WTC11 (cell line): ENCODE data around the gene ZNF302. TPM values are rescaled to one million over a fixed set of nuclear protein-coding genes. Genes with fewer than 3 reads are reported as not detected.

ENCODE experiments used
- ATAC-seq: fragments of 200-7000 bp; cut with Tn5 transposase; 2 replicates; pipeline ENCODE4 v1.10.0; 2021; ENCODE audit warnings: mild to moderate bottlenecking, moderate library complexity
- CTCF ChIA-PET: fragments of 300-600 bp; sonication (Branson Sonifier 250); formaldehyde crosslinking; loops from one replicate; lab custom pipeline; 2021; ENCODE audit warnings: antibody characterized with exemption; lab: Charles Lee
- POLR2A ChIA-PET: fragments of 350-600 bp; sonication (Branson Sonifier 250); formaldehyde crosslinking; loops from one replicate; lab custom pipeline; 2021; ENCODE audit warnings: antibody characterized with exemption; lab: Charles Lee
- DNase-seq: peaks from one replicate; pipeline ENCODE4 v3.0.0; 2021; ENCODE audit warnings: low spot score
- H3K27ac Mint-ChIP-seq: 2 replicates; pipeline ENCODE4 v1.8.0; 2021; ENCODE audit warnings: mixed read lengths
- H3K27me3 Mint-ChIP-seq: 2 replicates; pipeline ENCODE4 v1.8.0; 2021; ENCODE audit warnings: low read depth, mild to moderate bottlenecking, moderate library complexity, mixed read lengths
- H3K36me3 Mint-ChIP-seq: 2 replicates; pipeline ENCODE4 v1.8.0; 2021; ENCODE audit warnings: mixed read lengths
- H3K4me1 Mint-ChIP-seq: 2 replicates; pipeline ENCODE4 v1.8.0; 2022; ENCODE audit warnings: mixed read lengths
- H3K4me3 Mint-ChIP-seq: 2 replicates; pipeline ENCODE4 v1.8.0; 2021; ENCODE audit warnings: mild to moderate bottlenecking, moderate library complexity, mixed read lengths
- H3K9me3 Mint-ChIP-seq: 2 replicates; pipeline ENCODE4 v1.8.0; 2021; ENCODE audit warnings: mixed read lengths
- CREM ChIP-seq: sonication (generic); formaldehyde crosslinking; IDR thresholded peaks from 2 replicates; pipeline ENCODE4 v1.8.1; 2022; ENCODE audit warnings: mild to moderate bottlenecking, missing genetic modification reagents, moderate library complexity
- FOXP1 ChIP-seq: sonication (generic); formaldehyde crosslinking; IDR thresholded peaks from 2 replicates; pipeline ENCODE4 v1.8.0; 2022; ENCODE audit warnings: missing genetic modification reagents, mild to moderate bottlenecking, moderate library complexity, borderline replicate concordance
- JAZF1 ChIP-seq: fragments of 250-450 bp; sonication (Bioruptor Pico); IDR thresholded peaks from 2 replicates; pipeline ENCODE4 v1.9.0; 2021; ENCODE audit warnings: moderate library complexity, mild to moderate bottlenecking, inconsistent platforms
- NFATC4 ChIP-seq: fragments of 250-450 bp; sonication (Bioruptor Pico); IDR thresholded peaks from 2 replicates; pipeline ENCODE4 v1.9.0; 2021; ENCODE audit warnings: mild to moderate bottlenecking
- NFYB ChIP-seq: sonication (generic); formaldehyde crosslinking; conservative IDR thresholded peaks from 2 replicates; pipeline ENCODE4 v1.8.0; 2022; ENCODE audit warnings: low read depth, missing genetic modification reagents
- TCF7 ChIP-seq: sonication (generic); formaldehyde crosslinking; IDR thresholded peaks from 2 replicates; pipeline ENCODE4 v1.8.0; 2022; ENCODE audit warnings: mild to moderate bottlenecking, low read depth, missing genetic modification reagents, moderate library complexity
- ZNF138 ChIP-seq: sonication (generic); formaldehyde crosslinking; conservative IDR thresholded peaks from 2 replicates; pipeline ENCODE4 v1.8.1; 2022; ENCODE audit warnings: mild to moderate bottlenecking, moderate library complexity, missing genetic modification reagents
- ZNF317 ChIP-seq: sonication (generic); formaldehyde crosslinking; IDR thresholded peaks from 2 replicates; pipeline ENCODE4 v1.8.1; 2023; ENCODE audit warnings: low read depth, mild to moderate bottlenecking, moderate library complexity, missing genetic modification reagents, borderline replicate concordance
- ZNF396 ChIP-seq: fragments of 250-450 bp; sonication (Bioruptor Pico); IDR thresholded peaks from 2 replicates; pipeline ENCODE4 v1.8.0; 2021; ENCODE audit warnings: mild to moderate bottlenecking, moderate library complexity, borderline replicate concordance
- total RNA-seq: library from RNA; stranded (reverse); gene quantifications from 3 replicates; pipeline ENCODE4 v1.2.3, GENCODE V29; 2021
- TF ChIP-seq, protein P1 (sequence below): sonication (generic); formaldehyde crosslinking; IDR thresholded peaks from 2 replicates; pipeline ENCODE4 v1.8.1; 2023; ENCODE audit warnings: mild to moderate bottlenecking, missing genetic modification reagents
- TF ChIP-seq, protein P2 (sequence below): sonication (generic); formaldehyde crosslinking; IDR thresholded peaks from 2 replicates; pipeline ENCODE4 v1.8.0; 2022; ENCODE audit warnings: mild to moderate bottlenecking, missing genetic modification reagents
- TF ChIP-seq, protein P3 (sequence below): sonication (generic); formaldehyde crosslinking; IDR thresholded peaks from 2 replicates; pipeline ENCODE4 v1.8.0; 2022; ENCODE audit warnings: mild to moderate bottlenecking, missing genetic modification reagents
- TF ChIP-seq, protein P4 (sequence below): sonication (generic); formaldehyde crosslinking; IDR thresholded peaks from 2 replicates; pipeline ENCODE4 v1.8.0; 2022; ENCODE audit warnings: mild to moderate bottlenecking, missing genetic modification reagents
- TF ChIP-seq, protein P5 (sequence below): fragments of 200-600 bp; IDR thresholded peaks from 2 replicates; pipeline ENCODE4 v1.8.0; 2022; ENCODE audit warnings: antibody characterized with exemption
- TF ChIP-seq, protein P6 (sequence below): sonication (generic); formaldehyde crosslinking; IDR thresholded peaks from 2 replicates; pipeline ENCODE4 v1.8.0; 2023; ENCODE audit warnings: missing genetic modification reagents

The ZNF302 gene
- total RNA-seq, 1 experiment from 2014 or later, result 23.5 TPM

DNA sequence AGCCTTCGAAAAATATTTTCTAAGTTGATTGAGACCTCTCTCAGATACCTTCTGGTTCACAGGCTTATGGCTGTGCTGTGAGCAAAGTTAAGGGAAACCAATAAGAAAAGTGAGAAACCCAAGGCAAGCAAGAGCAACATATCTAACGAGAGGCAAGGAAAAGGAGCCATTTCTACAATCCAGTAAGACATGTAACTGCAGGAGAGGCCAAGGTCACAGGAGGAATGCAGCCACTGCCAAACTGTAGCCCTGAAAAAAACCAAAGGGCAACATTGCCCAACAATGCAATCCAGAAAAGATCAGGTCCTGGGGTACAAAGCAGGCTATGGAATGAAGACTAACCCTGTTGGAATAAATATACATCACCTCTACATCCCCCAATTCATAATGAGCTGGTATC, 21.8 kb upstream of the ZNF302 start (continued):
- TF ChIP-seq, protein P1, sequence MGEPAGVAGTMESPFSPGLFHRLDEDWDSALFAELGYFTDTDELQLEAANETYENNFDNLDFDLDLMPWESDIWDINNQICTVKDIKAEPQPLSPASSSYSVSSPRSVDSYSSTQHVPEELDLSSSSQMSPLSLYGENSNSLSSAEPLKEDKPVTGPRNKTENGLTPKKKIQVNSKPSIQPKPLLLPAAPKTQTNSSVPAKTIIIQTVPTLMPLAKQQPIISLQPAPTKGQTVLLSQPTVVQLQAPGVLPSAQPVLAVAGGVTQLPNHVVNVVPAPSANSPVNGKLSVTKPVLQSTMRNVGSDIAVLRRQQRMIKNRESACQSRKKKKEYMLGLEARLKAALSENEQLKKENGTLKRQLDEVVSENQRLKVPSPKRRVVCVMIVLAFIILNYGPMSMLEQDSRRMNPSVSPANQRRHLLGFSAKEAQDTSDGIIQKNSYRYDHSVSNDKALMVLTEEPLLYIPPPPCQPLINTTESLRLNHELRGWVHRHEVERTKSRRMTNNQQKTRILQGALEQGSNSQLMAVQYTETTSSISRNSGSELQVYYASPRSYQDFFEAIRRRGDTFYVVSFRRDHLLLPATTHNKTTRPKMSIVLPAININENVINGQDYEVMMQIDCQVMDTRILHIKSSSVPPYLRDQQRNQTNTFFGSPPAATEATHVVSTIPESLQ (CRISPR knock-in tag), result no peak
- TF ChIP-seq CREM (CRISPR knock-in tag), result no peak

DNA sequence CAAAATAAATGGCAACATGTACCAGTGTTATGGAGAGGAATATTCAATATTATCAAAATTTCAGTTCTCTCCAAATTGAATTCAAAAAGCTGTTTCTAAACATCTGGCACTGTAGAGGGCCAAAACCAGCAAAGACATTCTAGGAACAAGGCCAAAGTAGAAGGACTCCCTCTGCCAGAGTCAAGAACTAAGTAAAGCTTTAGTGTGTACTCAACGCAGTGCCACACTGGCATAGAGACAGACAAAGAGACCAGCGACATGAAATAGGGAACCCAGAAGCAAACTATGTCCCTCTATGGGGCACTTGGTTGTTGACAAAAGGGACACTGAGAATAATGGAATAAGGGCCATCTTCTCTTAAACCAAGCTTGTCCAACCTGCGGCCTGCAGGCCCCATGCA, 16.1 kb upstream of the ZNF302 start:
- no peak for DNase-seq
- TF ChIP-seq ZNF317 (CRISPR knock-in tag) (no peak), JAZF1 (no peak), TCF7 (CRISPR knock-in tag) (no peak), NFYB (no peak), ZNF396 (CRISPR knock-in tag) (no peak), ZNF138 (CRISPR knock-in tag) (no peak)
- TF ChIP-seq, protein P2, sequence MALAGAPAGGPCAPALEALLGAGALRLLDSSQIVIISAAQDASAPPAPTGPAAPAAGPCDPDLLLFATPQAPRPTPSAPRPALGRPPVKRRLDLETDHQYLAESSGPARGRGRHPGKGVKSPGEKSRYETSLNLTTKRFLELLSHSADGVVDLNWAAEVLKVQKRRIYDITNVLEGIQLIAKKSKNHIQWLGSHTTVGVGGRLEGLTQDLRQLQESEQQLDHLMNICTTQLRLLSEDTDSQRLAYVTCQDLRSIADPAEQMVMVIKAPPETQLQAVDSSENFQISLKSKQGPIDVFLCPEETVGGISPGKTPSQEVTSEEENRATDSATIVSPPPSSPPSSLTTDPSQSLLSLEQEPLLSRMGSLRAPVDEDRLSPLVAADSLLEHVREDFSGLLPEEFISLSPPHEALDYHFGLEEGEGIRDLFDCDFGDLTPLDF (CRISPR knock-in tag), result no peak
- TF ChIP-seq, protein P3, sequence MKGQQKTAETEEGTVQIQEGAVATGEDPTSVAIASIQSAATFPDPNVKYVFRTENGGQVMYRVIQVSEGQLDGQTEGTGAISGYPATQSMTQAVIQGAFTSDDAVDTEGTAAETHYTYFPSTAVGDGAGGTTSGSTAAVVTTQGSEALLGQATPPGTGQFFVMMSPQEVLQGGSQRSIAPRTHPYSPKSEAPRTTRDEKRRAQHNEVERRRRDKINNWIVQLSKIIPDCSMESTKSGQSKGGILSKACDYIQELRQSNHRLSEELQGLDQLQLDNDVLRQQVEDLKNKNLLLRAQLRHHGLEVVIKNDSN (CRISPR knock-in tag), result no peak
- TF ChIP-seq, all 79 proteins: peak for 0
- H3K27me3 Mint-ChIP-seq, result peaks cover 20% of the 10 kb centered on the region
- peaks cover 8% of the 10 kb centered on the region for H3K4me1 Mint-ChIP-seq
- H3K4me3 Mint-ChIP-seq, result no peak overlapping the region
- H3K36me3 Mint-ChIP-seq, result no peaks in the 10 kb centered on the region
- H3K9me3 Mint-ChIP-seq, result peaks cover 15% of the 10 kb centered on the region
- ChIA-PET CTCF (interaction anchor here (1.3 to 1.6 kb wide), 2 partner anchors 21 to 23 kb away, joined by 3 to 4 read pairs; no protein-coding TSS in a partner anchor), POLR2A (no interaction called here)
- H3K27ac Mint-ChIP-seq, result no peak overlapping the region
- no peak for ATAC-seq

DNA sequence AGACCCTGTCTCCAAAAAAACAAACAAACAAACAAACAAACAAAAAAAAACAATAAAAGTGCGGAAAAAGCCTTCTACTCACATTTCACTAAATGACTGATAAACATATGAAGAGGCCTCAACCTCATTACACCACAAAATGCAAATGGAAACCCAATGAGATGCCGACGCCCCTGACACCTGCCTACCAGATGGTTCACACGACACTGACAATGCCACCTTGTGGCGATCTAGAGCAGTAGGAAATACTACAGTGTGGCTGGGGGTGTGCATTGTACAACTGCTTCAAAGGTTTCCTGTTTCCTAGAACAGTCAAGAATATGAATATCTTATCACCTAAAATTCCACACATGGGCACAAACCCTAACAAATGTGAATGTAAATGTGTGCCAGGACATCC, 14.6 kb upstream of the ZNF302 start:
- H3K4me1 Mint-ChIP-seq, result peaks cover 22% of the 10 kb centered on the region
- DNase-seq (peak; percentile 60), ATAC-seq (peak; percentile 91)
- ChIA-PET POLR2A (no interaction called here), CTCF (interaction anchor here (0.9 to 1.9 kb wide), 2 partner anchors 14 to 23 kb away, joined by 3 to 9 read pairs; partner anchors contain the start of genes SCGB2B2 and ZNF302)
- no peak overlapping the region for H3K27ac Mint-ChIP-seq
- no peak for TF ChIP-seq NFATC4 (CRISPR knock-in tag)
- TF ChIP-seq, protein P4, sequence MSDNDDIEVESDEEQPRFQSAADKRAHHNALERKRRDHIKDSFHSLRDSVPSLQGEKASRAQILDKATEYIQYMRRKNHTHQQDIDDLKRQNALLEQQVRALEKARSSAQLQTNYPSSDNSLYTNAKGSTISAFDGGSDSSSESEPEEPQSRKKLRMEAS, result peak; percentile 46; the same call in 1 of the 2 replicates
- TF ChIP-seq, protein P5, sequence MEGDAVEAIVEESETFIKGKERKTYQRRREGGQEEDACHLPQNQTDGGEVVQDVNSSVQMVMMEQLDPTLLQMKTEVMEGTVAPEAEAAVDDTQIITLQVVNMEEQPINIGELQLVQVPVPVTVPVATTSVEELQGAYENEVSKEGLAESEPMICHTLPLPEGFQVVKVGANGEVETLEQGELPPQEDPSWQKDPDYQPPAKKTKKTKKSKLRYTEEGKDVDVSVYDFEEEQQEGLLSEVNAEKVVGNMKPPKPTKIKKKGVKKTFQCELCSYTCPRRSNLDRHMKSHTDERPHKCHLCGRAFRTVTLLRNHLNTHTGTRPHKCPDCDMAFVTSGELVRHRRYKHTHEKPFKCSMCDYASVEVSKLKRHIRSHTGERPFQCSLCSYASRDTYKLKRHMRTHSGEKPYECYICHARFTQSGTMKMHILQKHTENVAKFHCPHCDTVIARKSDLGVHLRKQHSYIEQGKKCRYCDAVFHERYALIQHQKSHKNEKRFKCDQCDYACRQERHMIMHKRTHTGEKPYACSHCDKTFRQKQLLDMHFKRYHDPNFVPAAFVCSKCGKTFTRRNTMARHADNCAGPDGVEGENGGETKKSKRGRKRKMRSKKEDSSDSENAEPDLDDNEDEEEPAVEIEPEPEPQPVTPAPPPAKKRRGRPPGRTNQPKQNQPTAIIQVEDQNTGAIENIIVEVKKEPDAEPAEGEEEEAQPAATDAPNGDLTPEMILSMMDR, result peak; percentile 44
- peaks cover 15% of the 10 kb centered on the region for H3K27me3 Mint-ChIP-seq
- H3K4me3 Mint-ChIP-seq, result no peak overlapping the region
- H3K36me3 Mint-ChIP-seq, result no peaks in the 10 kb centered on the region
- H3K9me3 Mint-ChIP-seq, result peaks cover 9% of the 10 kb centered on the region

DNA sequence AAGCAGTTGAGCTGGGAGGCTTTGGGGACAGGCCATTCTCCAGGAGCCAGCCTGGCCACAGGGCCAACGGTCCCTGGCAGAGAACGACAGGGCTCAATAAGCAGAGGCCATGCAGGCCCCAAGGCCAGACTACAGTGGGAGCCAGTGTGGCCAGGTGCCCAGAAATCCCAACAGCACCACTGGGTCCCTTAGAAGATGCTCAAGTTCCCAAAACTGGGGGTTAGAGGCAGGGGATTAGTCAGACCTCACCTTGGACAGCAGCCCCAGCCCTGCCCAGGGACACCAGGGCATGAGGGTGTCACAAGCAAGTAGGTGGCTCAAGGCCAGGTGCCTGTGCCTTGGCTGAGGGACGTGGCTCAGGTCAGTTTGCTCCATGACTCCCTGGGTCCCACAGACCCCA, 13.3 kb upstream of the ZNF302 start:
- Mint-ChIP-seq H3K4me1 (peaks cover 22% of the 10 kb centered on the region), H3K27ac (no peak overlapping the region), H3K27me3 (peaks cover 5% of the 10 kb centered on the region), H3K9me3 (peaks cover 8% of the 10 kb centered on the region), H3K4me3 (no peak overlapping the region), H3K36me3 (no peaks in the 10 kb centered on the region)
- ATAC-seq (no peak), DNase-seq (no peak)
- ChIA-PET CTCF (interaction anchor here (0.6 to 1.9 kb wide), 3 partner anchors 24 to 109 kb away, joined by 3 to 9 read pairs (median 5); no protein-coding TSS in a partner anchor), POLR2A (no interaction called here)
- TF ChIP-seq, protein P6, sequence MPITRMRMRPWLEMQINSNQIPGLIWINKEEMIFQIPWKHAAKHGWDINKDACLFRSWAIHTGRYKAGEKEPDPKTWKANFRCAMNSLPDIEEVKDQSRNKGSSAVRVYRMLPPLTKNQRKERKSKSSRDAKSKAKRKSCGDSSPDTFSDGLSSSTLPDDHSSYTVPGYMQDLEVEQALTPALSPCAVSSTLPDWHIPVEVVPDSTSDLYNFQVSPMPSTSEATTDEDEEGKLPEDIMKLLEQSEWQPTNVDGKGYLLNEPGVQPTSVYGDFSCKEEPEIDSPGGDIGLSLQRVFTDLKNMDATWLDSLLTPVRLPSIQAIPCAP, result no peak
- no peak for TF ChIP-seq FOXP1 (CRISPR knock-in tag)
